Muscle layer of duodenum (tissue), 2 donors: ENCODE measurements around the gene NDUFS2.
"Not testable (repeated sequence)": the region's sequence is repeated elsewhere in the genome, so short reads cannot be mapped to it uniquely, and the experiment has no call there.

Experiments
- H3K27ac ChIP-seq: one replicate; pipeline ENCODE4 v1.7.0; 2013; ENCODE audit warnings: mild to moderate bottlenecking, low read length
- H3K27me3 ChIP-seq: one replicate; pipeline ENCODE4 v1.7.0; 2013; ENCODE audit warnings: low read depth, mild to moderate bottlenecking, control low read depth, low read length
- H3K36me3 ChIP-seq, 2 donors: one replicate each; pipeline ENCODE4 v1.7.0; 2013; ENCODE audit warnings: low read length in 2 of 2, control low read depth in 1 of 2, mild to moderate bottlenecking in 1 of 2; ENCODE audit not compliant: insufficient read depth in 2 of 2, control insufficient read depth in 1 of 2
- H3K4me1 ChIP-seq, 2 donors: one replicate each; pipeline ENCODE4 v1.7.0; 2013; ENCODE audit warnings: low read length in 2 of 2, mild to moderate bottlenecking in 2 of 2, control low read depth in 1 of 2, moderate library complexity in 1 of 2; ENCODE audit not compliant: insufficient read depth in 2 of 2, control insufficient read depth in 1 of 2
- H3K4me3 ChIP-seq, 2 donors: one replicate each; pipeline ENCODE4 v1.7.0; 2013; ENCODE audit warnings: low read length in 2 of 2, low read depth in 1 of 2, mild to moderate bottlenecking in 1 of 2
- H3K9me3 ChIP-seq, 2 donors: one replicate each; pipeline ENCODE4 v1.7.0; 2013; ENCODE audit warnings: low read length in 2 of 2, control low read depth in 1 of 2, mild to moderate bottlenecking in 1 of 2; ENCODE audit not compliant: control insufficient read depth in 1 of 2
- donor health status: healthy.

NDUFS2 gene

GRCh38 chr1:161214369-161214768 lies 12.2 kb downstream of the NDUFS2 start:
- H3K4me1 ChIP-seq, result peaks cover 4 to 10% of the 10 kb centered on the region in 2 donors
- H3K4me3 ChIP-seq, result no peak overlapping the region
- no peak overlapping the region for H3K27ac ChIP-seq
- H3K9me3 ChIP-seq, result no peaks in the 10 kb centered on the region
- H3K27me3 ChIP-seq, result no peaks in the 10 kb centered on the region
- peaks cover 42 to 53% of the 10 kb centered on the region in 2 donors for H3K36me3 ChIP-seq

GRCh38 chr1:161215076-161215475 lies 12.9 kb downstream of the NDUFS2 start, which contains the start of gene FCER1G:
Gene FCER1G, plus strand, starts transcription at chr1:161215295. Its CDS starts 27 bp downstream, at chr1:161215322.
- H3K27ac ChIP-seq, result peak within 1 kb of the TSS; percentile 10
- H3K4me1 ChIP-seq, result peaks cover 1 to 4% of the 10 kb centered on the region in 2 donors
- H3K9me3 ChIP-seq, result no peaks in the 10 kb centered on the region
- H3K27me3 ChIP-seq, result no peaks in the 10 kb centered on the region
- peak within 1 kb of the TSS; percentile 12 to 24 for H3K4me3 ChIP-seq
- peaks cover 35 to 48% of the 10 kb centered on the region in 2 donors for H3K36me3 ChIP-seq

- Histone ChIP-seq H3K36me3 (peaks cover 18 to 29% of the 10 kb centered on the region in 2 donors), H3K27ac (peak overlapping the region; percentile 85), H3K27me3 (no peaks in the 10 kb centered on the region), H3K9me3 (no peaks in the 10 kb centered on the region), H3K4me1 (no peaks in the 10 kb centered on the region), H3K4me3 (peak overlapping the region; percentile 25 to 34)
Measured at GRCh38 chr1:161216945-161217712, 15.0 kb downstream of the NDUFS2 start.

GRCh38 chr1:161217831-161218230 lies 15.7 kb downstream of the NDUFS2 start:
- Histone ChIP-seq H3K36me3 (peaks cover 15 to 22% of the 10 kb centered on the region in 2 donors), H3K27me3 (no peaks in the 10 kb centered on the region), H3K9me3 (no peaks in the 10 kb centered on the region), H3K4me3 (peak overlapping the region in 1 of 2 donors; percentile 6), H3K27ac (peak overlapping the region; percentile 60), H3K4me1 (no peaks in the 10 kb centered on the region)

- H3K36me3 ChIP-seq, result peaks cover 10 to 15% of the 10 kb centered on the region in 2 donors
- no peaks in the 10 kb centered on the region for H3K9me3 ChIP-seq
- no peak overlapping the region for H3K4me3 ChIP-seq
- H3K4me1 ChIP-seq, result no peaks in the 10 kb centered on the region
- no peaks in the 10 kb centered on the region for H3K27me3 ChIP-seq
- no peak overlapping the region for H3K27ac ChIP-seq
Measured at GRCh38 chr1:161218301-161219077, 16.3 kb downstream of the NDUFS2 start.

GRCh38 chr1:161219078-161219892 lies 17.1 kb downstream of the NDUFS2 start:
- Histone ChIP-seq H3K27ac (no peak overlapping the region), H3K4me1 (no peaks in the 10 kb centered on the region), H3K9me3 (no peaks in the 10 kb centered on the region), H3K36me3 (peaks cover 3 to 7% of the 10 kb centered on the region in 2 donors), H3K27me3 (no peaks in the 10 kb centered on the region), H3K4me3 (no peak overlapping the region)

GRCh38 chr1:161220002-161220401 lies 17.8 kb downstream of the NDUFS2 start:
- H3K27me3 ChIP-seq, result no peaks in the 10 kb centered on the region
- no peak overlapping the region for H3K4me3 ChIP-seq
- H3K36me3 ChIP-seq, result peaks cover 0 to 5% of the 10 kb centered on the region in 2 donors
- no peak overlapping the region for H3K27ac ChIP-seq
- H3K4me1 ChIP-seq, result peaks cover under 1% of the 10 kb centered on the region in 2 donors
- no peaks in the 10 kb centered on the region for H3K9me3 ChIP-seq

GRCh38 chr1:161222175-161223019 lies 20.2 kb downstream of the NDUFS2 start:
- Histone ChIP-seq H3K4me1 (peaks cover 16 to 18% of the 10 kb centered on the region in 2 donors), H3K9me3 (no peaks in the 10 kb centered on the region), H3K4me3 (no peak overlapping the region), H3K27ac (no peak overlapping the region), H3K27me3 (no peaks in the 10 kb centered on the region), H3K36me3 (no peaks in the 10 kb centered on the region)

- H3K36me3 ChIP-seq, result peaks cover 8 to 10% of the 10 kb centered on the region in 2 donors
- H3K27ac ChIP-seq, result no peak overlapping the region
- no peaks in the 10 kb centered on the region for H3K9me3 ChIP-seq
- peaks cover 16 to 25% of the 10 kb centered on the region in 2 donors for H3K4me1 ChIP-seq
- H3K4me3 ChIP-seq, result no peak overlapping the region
- H3K27me3 ChIP-seq, result no peaks in the 10 kb centered on the region
Measured at GRCh38 chr1:161223805-161224694, 21.9 kb downstream of the NDUFS2 start.

GRCh38 chr1:161224695-161225087 lies 22.5 kb downstream of the NDUFS2 start:
- not testable (repeated sequence) for H3K27me3 ChIP-seq, H3K4me3 ChIP-seq, H3K9me3 ChIP-seq, H3K27ac ChIP-seq
- peaks cover 16 to 25% of the 10 kb centered on the region in 2 donors for H3K4me1 ChIP-seq
- peaks cover 15 to 17% of the 10 kb centered on the region in 2 donors for H3K36me3 ChIP-seq
